GM19324 (cell line): ENCODE results near the gene CNST.
"Not testable (repeated sequence)": the region's sequence is repeated elsewhere in the genome, so short reads cannot be mapped to it uniquely, and the experiment has no call there.

Experiments
- ATAC-seq: cut with Tn5 transposase; IDR thresholded peaks from one replicate; pipeline ENCODE4 v1.9.1; 2021; ENCODE audit warnings: mild to moderate bottlenecking, moderate library complexity; ENCODE audit not compliant: unreplicated experiment, low FRiP score

The CNST gene

DNA sequence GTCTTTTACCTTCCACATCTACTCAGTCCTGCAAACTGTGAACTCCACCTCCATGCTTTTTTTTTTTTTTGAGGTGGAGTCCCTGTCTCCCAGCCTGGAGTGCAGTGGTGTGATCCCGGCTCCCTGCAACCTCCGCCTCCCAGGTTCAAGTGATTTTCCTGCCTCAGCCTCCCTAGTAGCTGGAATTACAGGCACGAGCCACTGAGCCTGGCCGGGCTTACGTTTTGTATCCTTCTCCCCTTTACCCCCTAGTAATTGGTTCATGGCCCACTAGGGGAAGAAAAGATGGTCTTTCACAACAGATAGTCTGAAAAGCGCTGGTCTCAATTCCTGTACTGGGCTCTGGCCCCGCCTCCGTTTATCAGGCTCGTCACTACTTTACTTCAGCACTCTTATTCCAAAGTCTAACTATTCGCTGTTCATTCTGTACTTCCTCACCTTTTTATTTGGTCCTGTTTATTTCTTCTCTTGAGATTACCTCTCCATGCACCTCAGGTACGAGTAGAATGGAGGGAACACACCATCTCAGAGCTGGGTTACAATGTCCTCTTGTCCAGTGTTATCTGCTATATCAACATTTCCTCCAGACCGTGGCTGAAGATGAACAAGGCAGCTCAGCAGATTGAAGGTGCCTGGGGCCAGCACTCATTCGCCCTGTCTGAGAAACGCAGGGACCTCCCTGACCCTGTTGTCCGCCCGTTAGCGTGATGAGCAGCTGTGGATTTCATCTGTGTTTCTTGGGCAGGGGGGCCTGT is 16.2 kb downstream of the CNST start:
- ATAC-seq = no peak

DNA sequence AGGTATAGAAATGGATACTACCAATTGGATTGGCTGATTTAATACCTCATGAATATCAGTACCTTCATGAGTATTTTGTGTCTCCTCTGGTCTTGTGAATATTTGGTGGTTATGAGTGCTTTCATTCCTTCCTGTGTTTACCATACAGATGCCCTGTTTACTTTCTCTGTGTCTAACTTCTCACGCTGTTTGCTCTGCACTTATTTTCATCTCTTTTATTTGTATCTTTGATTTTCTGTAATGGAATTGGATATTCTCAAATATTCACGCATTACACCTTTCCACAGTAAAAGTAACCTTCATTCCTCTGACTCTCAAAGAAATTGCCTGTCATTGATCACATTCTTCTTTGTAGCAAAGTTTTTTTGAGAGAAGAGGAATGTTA is 16.8 kb downstream of the CNST start:
- no peak for ATAC-seq

DNA sequence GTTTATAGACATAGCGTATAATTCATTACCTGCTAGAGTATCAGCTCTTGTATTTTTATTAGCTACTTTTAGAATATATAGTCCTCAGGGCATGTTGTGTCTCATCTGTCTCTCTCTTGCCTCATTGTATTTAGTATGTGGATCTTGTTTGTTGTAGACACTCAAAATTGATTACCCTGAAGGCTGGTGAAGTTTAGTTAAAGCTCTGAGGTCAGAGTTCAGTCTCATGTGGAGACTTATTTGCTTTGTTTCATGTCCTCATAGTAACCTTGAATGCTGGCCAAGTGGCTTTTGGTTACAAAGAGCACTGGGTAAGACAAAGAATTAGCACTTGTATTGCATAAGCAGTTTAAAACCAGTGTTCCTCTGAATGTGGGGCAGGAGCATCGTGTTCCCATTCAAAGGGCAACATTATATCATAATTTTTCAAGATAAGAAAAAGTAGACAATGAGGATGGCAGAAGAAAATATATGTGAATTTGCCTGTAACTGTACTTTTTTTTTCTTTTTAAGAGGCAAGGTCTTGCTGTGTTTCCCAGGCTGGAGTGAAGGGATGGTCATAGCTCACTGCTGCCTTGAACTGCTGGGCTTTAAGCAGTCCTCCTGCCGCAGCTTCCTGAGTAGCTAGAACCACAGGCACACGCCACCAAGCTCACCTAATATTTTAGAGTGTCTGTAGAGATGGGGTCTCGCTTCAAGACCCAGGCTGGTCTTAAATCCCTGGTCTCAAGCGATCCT is 17.4 kb downstream of the CNST start:
- no peak for ATAC-seq

- ATAC-seq = no peak
Measured at GRCh38 chr1:246587032-246587431, 20.8 kb downstream of the CNST start.

DNA sequence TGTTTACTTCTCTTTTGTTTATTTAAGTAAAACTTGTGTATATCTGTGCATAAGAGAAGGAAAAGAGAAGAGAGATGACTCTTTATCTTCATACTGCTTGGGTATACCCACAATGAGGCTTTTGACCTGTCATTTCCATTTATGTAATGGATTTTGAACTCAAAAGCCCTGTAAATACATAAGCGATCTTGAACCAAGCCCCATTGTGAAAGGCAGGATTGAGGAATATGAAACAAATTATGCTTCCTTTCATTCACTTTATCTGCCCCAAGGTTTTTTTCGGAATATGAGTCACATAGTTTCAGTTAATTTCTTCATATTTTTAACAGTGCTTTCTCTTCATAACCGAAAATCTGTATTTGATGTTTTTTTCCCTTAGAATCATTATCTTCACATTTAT is 21.4 kb downstream of the CNST start:
- ATAC-seq = no peak

DNA sequence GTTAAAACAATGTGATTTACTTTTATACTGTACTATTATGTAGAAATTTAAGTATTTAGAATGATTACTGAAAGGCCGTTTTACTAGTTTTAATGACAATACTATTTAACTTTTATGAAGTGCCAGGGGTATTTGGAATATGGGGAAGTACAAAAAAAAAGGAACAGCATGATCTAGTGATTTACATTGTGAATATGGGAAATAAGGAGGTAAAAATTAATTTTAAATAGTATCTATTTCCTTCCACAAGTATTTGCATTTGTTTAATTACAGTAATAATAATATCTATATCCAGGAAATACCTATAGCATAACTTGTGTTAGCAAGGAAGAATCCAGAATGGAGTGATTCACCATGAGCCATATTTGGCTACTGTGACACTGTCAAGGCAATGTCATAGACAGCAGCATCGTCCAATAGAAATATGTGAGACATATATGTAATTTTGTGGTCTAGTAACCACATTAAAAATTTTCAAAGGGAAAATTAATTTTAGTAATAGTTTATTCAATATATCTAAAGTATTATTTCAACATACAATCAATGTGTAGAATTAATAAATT is 22.0 kb downstream of the CNST start:
- no peak for ATAC-seq

DNA sequence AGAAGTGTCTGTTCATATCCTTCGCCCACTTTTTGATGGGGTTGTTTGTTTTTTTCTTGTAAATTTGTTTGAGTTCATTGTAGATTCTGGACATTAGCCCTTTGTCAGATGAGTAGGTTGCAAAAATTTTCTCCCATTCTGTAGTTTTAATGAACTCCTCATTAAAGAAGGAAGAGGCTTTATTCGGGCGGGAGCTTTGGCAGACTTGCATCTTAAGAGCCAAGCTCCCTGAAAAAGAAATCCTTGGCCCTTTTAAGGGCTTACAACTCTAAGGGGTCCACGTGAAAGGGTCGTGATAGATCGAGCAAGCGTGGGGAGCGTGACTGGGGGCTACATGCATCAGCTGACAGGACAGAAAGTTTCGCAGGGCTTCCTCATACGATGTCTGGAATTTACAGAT is 23.7 kb downstream of the CNST start:
- not testable (repeated sequence) for ATAC-seq

- peak; percentile 28 for ATAC-seq
Measured at GRCh38 chr1:246591047-246591446, 24.8 kb downstream of the CNST start.

- peak; percentile 96 for ATAC-seq
Measured at GRCh38 chr1:246591504-246591903, 25.2 kb downstream of the CNST start.

- no peak for ATAC-seq
Measured at GRCh38 chr1:246591958-246592357, 25.7 kb downstream of the CNST start.

- no peak for ATAC-seq
Measured at GRCh38 chr1:246592695-246593094, 26.4 kb downstream of the CNST start.

GRCh38 chr1:246595146-246595545 is 28.9 kb downstream of the CNST start:
- no peak for ATAC-seq

DNA sequence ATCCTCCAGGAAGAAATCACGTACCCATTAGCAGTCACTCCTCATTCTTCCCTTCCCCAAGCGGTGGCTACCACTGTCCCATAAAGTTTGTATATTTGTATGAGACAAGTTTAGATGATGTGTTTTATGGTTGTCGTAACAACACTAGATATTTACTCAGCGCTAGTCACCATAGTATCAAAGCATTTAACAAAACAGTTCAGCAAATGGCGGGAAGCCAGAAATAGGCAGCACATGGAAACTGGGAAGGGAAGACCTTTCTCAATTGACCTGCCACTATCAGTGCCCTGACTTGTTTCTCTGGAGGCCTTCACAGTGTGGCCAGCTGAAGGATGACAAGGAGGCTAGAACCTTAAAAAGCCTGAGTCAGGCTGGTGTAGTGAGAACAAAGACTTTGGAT is 31.1 kb downstream of the CNST start:
- ATAC-seq = no peak

GRCh38 chr1:246597971-246598370 is 31.7 kb downstream of the CNST start:
- ATAC-seq = no peak

DNA sequence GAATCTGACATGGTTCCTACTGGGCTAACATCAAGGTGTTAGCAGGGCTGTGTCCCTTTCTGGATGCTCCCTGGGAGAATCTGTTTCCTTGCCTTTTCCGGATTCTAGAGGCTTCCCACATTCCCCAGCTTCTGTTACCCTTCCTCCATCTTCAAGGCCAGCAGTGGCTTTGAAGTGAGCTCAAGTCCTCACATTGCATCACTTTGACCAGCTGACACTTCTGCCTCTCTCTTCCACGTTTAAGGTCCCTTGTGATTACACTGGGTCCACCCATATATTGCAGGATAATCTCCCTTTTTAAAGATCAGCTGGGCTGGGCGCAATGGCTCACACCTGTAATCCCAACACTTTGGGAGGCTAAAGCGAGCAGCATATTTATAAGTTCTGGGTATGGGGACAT is 33.1 kb downstream of the CNST start:
- ATAC-seq = no peak

DNA sequence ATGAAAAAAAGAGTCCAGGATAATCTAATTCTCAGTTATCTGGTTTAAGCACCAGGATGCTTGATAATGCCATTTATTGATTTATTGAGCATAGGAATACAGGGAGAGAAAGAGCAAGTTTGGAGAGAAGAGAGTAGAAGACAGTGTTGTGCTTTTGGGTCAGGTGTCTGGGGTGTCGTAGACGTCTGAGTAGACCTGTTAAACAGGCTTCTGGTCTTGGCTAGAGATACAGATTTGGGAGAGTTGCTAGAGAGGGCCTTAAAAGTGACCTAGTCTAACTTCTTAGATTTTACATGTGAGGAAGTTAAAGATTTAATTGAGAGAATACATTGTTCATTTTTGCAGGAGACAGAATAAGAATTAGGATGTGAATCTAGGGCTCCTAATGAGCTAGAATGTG is 34.3 kb downstream of the CNST start:
- no peak for ATAC-seq

DNA sequence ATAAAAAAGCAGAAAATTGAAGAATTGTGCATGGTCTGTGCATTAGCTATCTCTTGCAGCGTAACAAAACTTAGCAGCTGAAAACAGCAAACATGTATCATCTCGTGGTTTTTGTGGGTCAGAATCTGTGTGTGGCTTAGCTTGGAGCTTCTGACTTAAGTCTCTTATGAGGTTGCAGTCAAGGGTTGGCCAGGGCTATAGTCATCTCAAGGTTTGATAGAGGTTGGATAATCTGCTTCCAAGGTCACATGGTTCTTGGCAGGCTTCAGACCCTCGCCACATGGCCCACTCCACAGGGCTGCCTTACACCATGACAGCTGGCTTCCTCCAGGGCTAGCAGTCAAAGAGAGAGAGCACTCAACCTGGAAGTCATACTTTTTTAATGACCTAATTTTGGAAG is 35.9 kb downstream of the CNST start:
- no peak for ATAC-seq

GRCh38 chr1:246605231-246605630 is 39.0 kb downstream of the CNST start:
- not testable (repeated sequence) for ATAC-seq

GRCh38 chr1:246607462-246607861 is 41.2 kb downstream of the CNST start:
- no peak for ATAC-seq

DNA sequence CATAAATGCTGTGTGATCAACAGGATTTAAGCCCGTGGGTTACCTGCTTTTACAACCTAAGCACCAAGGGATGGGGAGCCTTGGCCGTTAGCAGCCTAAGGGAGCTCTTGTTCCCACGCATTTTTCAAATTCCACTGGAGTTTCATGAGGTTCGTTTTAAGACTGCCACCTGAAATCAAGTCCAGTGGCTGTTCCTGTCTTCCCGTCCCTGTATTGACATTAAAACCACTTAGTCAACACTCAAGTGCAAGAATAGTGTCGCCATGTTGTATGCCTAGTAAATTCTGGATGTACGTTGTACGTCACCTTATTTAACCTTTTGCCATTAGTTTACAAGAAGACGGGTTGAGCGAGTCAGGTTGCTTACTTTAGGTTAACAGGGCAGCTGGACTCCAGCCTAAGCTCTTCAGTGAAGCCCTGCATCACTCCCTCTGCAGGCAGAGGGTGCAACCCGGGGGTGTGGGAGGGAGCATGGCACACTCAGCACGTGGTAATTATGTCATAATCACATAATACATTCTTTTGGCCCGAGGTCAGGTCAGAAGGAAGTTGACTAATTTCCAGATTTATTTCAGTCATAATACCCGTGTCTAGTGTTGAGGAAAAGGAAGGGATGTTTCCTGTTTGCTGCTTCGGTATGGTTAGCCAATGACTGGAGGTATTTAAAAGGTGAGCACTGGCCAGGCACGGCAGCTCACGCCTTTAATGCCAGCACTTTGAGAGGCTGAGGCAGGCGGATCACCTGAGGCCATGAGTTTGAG is 42.5 kb downstream of the CNST start:
- no peak for ATAC-seq

- no peak for ATAC-seq
Measured at GRCh38 chr1:246609632-246610031, 43.4 kb downstream of the CNST start.
